Dendritic cell treated with granulocyte-macrophage colony-stimulating factor and Interleukin-4, amounts not matched to agents 40 ng/mL and 50 ng/mL, for 4 days (primary cell): Measurements from ENCODE around the gene OSBPL2.

Experiments
- H3K27ac Mint-ChIP-seq: one replicate; pipeline ENCODE4 v1.8.0; 2022; ENCODE audit warnings: mild to moderate bottlenecking, mixed read lengths
- H3K27me3 Mint-ChIP-seq: one replicate; pipeline ENCODE4 v1.8.0; 2022; ENCODE audit warnings: mild to moderate bottlenecking, mixed read lengths
- H3K36me3 Mint-ChIP-seq: one replicate; pipeline ENCODE4 v1.8.0; 2022; ENCODE audit warnings: low read depth, mixed read lengths
- H3K4me1 Mint-ChIP-seq: one replicate; pipeline ENCODE4 v1.8.0; 2022; ENCODE audit warnings: low read depth, mixed read lengths
- H3K4me3 Mint-ChIP-seq: one replicate; pipeline ENCODE4 v1.8.0; 2022; ENCODE audit warnings: mild to moderate bottlenecking, moderate library complexity, mixed read lengths
- H3K9me3 Mint-ChIP-seq: one replicate; pipeline ENCODE4 v1.8.0; 2022; ENCODE audit warnings: mixed read lengths
- intact Hi-C: fragments of 100-400 bp; cut with micrococcal nuclease; formaldehyde crosslinking; loops from one replicate; pipeline ENCODE4 v1.15.0; 2022

Gene OSBPL2

GRCh38 chr20:62242176-62242575 is 3.9 kb downstream of the OSBPL2 start:
- Mint-ChIP-seq H3K27ac (peak overlapping the region; percentile 31), H3K4me3 (no peak overlapping the region), H3K27me3 (no peaks in the 10 kb centered on the region), H3K4me1 (peaks cover 71% of the 10 kb centered on the region), H3K36me3 (peaks cover 55% of the 10 kb centered on the region), H3K9me3 (no peaks in the 10 kb centered on the region)
- intact Hi-C loops = no loop called here

GRCh38 chr20:62243106-62243505 is 4.8 kb downstream of the OSBPL2 start:
- no peak overlapping the region for H3K27ac Mint-ChIP-seq
- H3K4me3 Mint-ChIP-seq = no peak overlapping the region
- intact Hi-C loops = no loop called here
- no peaks in the 10 kb centered on the region for H3K27me3 Mint-ChIP-seq
- H3K36me3 Mint-ChIP-seq = peaks cover 55% of the 10 kb centered on the region
- peaks cover 68% of the 10 kb centered on the region for H3K4me1 Mint-ChIP-seq
- no peaks in the 10 kb centered on the region for H3K9me3 Mint-ChIP-seq

- H3K36me3 Mint-ChIP-seq = peaks cover 55% of the 10 kb centered on the region
- H3K9me3 Mint-ChIP-seq = no peaks in the 10 kb centered on the region
- H3K4me1 Mint-ChIP-seq = peaks cover 71% of the 10 kb centered on the region
- no peak overlapping the region for H3K27ac Mint-ChIP-seq
- H3K27me3 Mint-ChIP-seq = no peaks in the 10 kb centered on the region
- intact Hi-C loops = no loop called here
- no peak overlapping the region for H3K4me3 Mint-ChIP-seq
Measured at GRCh38 chr20:62243906-62244515, 5.7 kb downstream of the OSBPL2 start.

GRCh38 chr20:62244644-62245108 is 6.4 kb downstream of the OSBPL2 start:
- no peak overlapping the region for H3K4me3 Mint-ChIP-seq
- H3K36me3 Mint-ChIP-seq = peaks cover 55% of the 10 kb centered on the region
- H3K27me3 Mint-ChIP-seq = no peaks in the 10 kb centered on the region
- H3K4me1 Mint-ChIP-seq = peaks cover 68% of the 10 kb centered on the region
- H3K9me3 Mint-ChIP-seq = no peaks in the 10 kb centered on the region
- intact Hi-C loops = no loop called here
- no peak overlapping the region for H3K27ac Mint-ChIP-seq

- Mint-ChIP-seq H3K9me3 (no peaks in the 10 kb centered on the region), H3K4me3 (no peak overlapping the region), H3K36me3 (peaks cover 57% of the 10 kb centered on the region), H3K27me3 (no peaks in the 10 kb centered on the region), H3K27ac (no peak overlapping the region), H3K4me1 (peaks cover 65% of the 10 kb centered on the region)
- intact Hi-C loops = no loop called here
Measured at GRCh38 chr20:62245911-62246280, 7.6 kb downstream of the OSBPL2 start.

- Mint-ChIP-seq H3K4me1 (peaks cover 59% of the 10 kb centered on the region), H3K36me3 (peaks cover 52% of the 10 kb centered on the region), H3K4me3 (no peak overlapping the region), H3K27ac (no peak overlapping the region), H3K9me3 (no peaks in the 10 kb centered on the region), H3K27me3 (no peaks in the 10 kb centered on the region)
- intact Hi-C loops = no loop called here
Measured at GRCh38 chr20:62246431-62246830, 8.1 kb downstream of the OSBPL2 start.

GRCh38 chr20:62246872-62247652 is 8.7 kb downstream of the OSBPL2 start:
- Mint-ChIP-seq H3K9me3 (no peaks in the 10 kb centered on the region), H3K27me3 (no peaks in the 10 kb centered on the region), H3K4me3 (no peak overlapping the region), H3K36me3 (peaks cover 46% of the 10 kb centered on the region), H3K27ac (no peak overlapping the region), H3K4me1 (peaks cover 58% of the 10 kb centered on the region)
- intact Hi-C loops = no loop called here

- Mint-ChIP-seq H3K36me3 (peaks cover 42% of the 10 kb centered on the region), H3K4me3 (no peak overlapping the region), H3K27me3 (no peaks in the 10 kb centered on the region), H3K9me3 (no peaks in the 10 kb centered on the region), H3K4me1 (peaks cover 57% of the 10 kb centered on the region), H3K27ac (peak overlapping the region; percentile 65)
- intact Hi-C loops = no loop called here
Measured at GRCh38 chr20:62248890-62249560, 10.7 kb downstream of the OSBPL2 start.

- intact Hi-C loops = no loop called here
Measured at GRCh38 chr20:62252342-62252966, 14.1 kb downstream of the OSBPL2 start.

GRCh38 chr20:62253398-62253797 is 15.1 kb downstream of the OSBPL2 start:
- Mint-ChIP-seq H3K27ac (no peak overlapping the region), H3K9me3 (no peaks in the 10 kb centered on the region)

More at GRCh38 chr20:62252342-62252966, 14.1 kb downstream of the OSBPL2 start:
- Mint-ChIP-seq H3K27me3 (no peaks in the 10 kb centered on the region), H3K4me1 (peaks cover 37% of the 10 kb centered on the region), H3K9me3 (no peaks in the 10 kb centered on the region), H3K27ac (peak overlapping the region; percentile 62), H3K4me3 (no peak overlapping the region), H3K36me3 (peaks cover 47% of the 10 kb centered on the region)

GRCh38 chr20:62254021-62254724 is 15.9 kb downstream of the OSBPL2 start:
- Mint-ChIP-seq H3K36me3 (peaks cover 65% of the 10 kb centered on the region), H3K27ac (peak overlapping the region; percentile 34), H3K9me3 (no peaks in the 10 kb centered on the region), H3K4me3 (no peak overlapping the region), H3K4me1 (peaks cover 33% of the 10 kb centered on the region), H3K27me3 (no peaks in the 10 kb centered on the region)
- intact Hi-C loops = no loop called here

More at GRCh38 chr20:62253398-62253797, 15.1 kb downstream of the OSBPL2 start:
- H3K4me3 Mint-ChIP-seq = no peak overlapping the region
- intact Hi-C loops = no loop called here
- H3K4me1 Mint-ChIP-seq = peaks cover 37% of the 10 kb centered on the region
- no peaks in the 10 kb centered on the region for H3K27me3 Mint-ChIP-seq
- H3K36me3 Mint-ChIP-seq = peaks cover 57% of the 10 kb centered on the region

- H3K4me3 Mint-ChIP-seq = no peak overlapping the region
- H3K36me3 Mint-ChIP-seq = peaks cover 78% of the 10 kb centered on the region
- peaks cover 22% of the 10 kb centered on the region for H3K4me1 Mint-ChIP-seq
- H3K27ac Mint-ChIP-seq = no peak overlapping the region
- no peaks in the 10 kb centered on the region for H3K27me3 Mint-ChIP-seq
- H3K9me3 Mint-ChIP-seq = no peaks in the 10 kb centered on the region
- intact Hi-C loops = no loop called here
Measured at GRCh38 chr20:62255976-62256375, 17.7 kb downstream of the OSBPL2 start.

- intact Hi-C loops = no loop called here
- Mint-ChIP-seq H3K9me3 (no peaks in the 10 kb centered on the region), H3K27me3 (no peaks in the 10 kb centered on the region), H3K4me1 (peaks cover 4% of the 10 kb centered on the region), H3K4me3 (no peak overlapping the region), H3K27ac (peak overlapping the region; percentile 25), H3K36me3 (peaks cover 96% of the 10 kb centered on the region)
Measured at GRCh38 chr20:62258499-62259293, 20.4 kb downstream of the OSBPL2 start.
